HG02870 (cell line): ENCODE measurements around the gene TAS2R42.

Experiments used
- ATAC-seq: cut with Tn5 transposase; IDR thresholded peaks from one replicate; pipeline ENCODE4 v1.9.1; 2021; ENCODE audit warnings: mild to moderate bottlenecking, moderate library complexity; ENCODE audit not compliant: unreplicated experiment

The TAS2R42 gene

GRCh38 chr12:11147420-11147819 is 39.3 kb downstream of the TAS2R42 start:
- ATAC-seq, result no peak

GRCh38 chr12:11144297-11144696 is 42.4 kb downstream of the TAS2R42 start:
- ATAC-seq, result no peak

GRCh38 chr12:11143352-11143751 is 43.4 kb downstream of the TAS2R42 start:
- no peak for ATAC-seq

GRCh38 chr12:11136075-11136474 is 50.7 kb downstream of the TAS2R42 start:
- ATAC-seq, result no peak
